MG63 (cell line): Measurements from ENCODE around the gene PITX3. TPM values are rescaled to one million over a fixed set of nuclear protein-coding genes. Genes with fewer than 3 reads are reported as not detected.
A peak's percentile ranks its signal among the peaks of the same experiment; 100 is the strongest.
"Not testable (repeated sequence)": the region's sequence is repeated elsewhere in the genome, so short reads cannot be mapped to it uniquely, and the experiment has no call there.

Experiments
- DNase-seq: peaks from one replicate; pipeline ENCODE4 v3.0.0-alpha.2; 2020
- H3K27me3 ChIP-seq: fragments of 250-450 bp; sonication (Bioruptor Pico); 2 replicates; pipeline ENCODE4 v1.5.1; 2020; ENCODE audit warnings: mild to moderate bottlenecking, moderate library complexity
- H3K36me3 ChIP-seq: fragments of 250-450 bp; sonication (Bioruptor Pico); 2 replicates; pipeline ENCODE4 v1.5.1; 2020; ENCODE audit warnings: mild to moderate bottlenecking, moderate library complexity
- H3K4me3 ChIP-seq: fragments of 250-450 bp; sonication (Bioruptor Pico); 2 replicates; pipeline ENCODE4 v1.5.1; 2020; ENCODE audit warnings: mild to moderate bottlenecking, moderate library complexity
- H3K9me3 ChIP-seq: fragments of 250-450 bp; sonication (Bioruptor Pico); 2 replicates; pipeline ENCODE4 v1.5.1; 2020; ENCODE audit warnings: mild to moderate bottlenecking, moderate library complexity
- total RNA-seq: library from RNA; depleted of rRNA; stranded (reverse); fragments of >200 nt; shearing (Covaris generic); gene quantifications from 2 replicates; pipeline ENCODE4 v1.2.3, GENCODE V29; 2014; ENCODE audit warnings: low replicate concordance

PITX3 gene
- total RNA-seq, 1 experiment from 2014 or later: not detected

GRCh38 chr10:102211615-102212299 lies 29.6 kb downstream of the PITX3 start:
- no peaks in the 10 kb centered on the region for H3K9me3 ChIP-seq
- H3K4me3 ChIP-seq: no peak overlapping the region
- no peaks in the 10 kb centered on the region for H3K27me3 ChIP-seq
- H3K36me3 ChIP-seq: no peaks in the 10 kb centered on the region
- no peak for DNase-seq

DNA sequence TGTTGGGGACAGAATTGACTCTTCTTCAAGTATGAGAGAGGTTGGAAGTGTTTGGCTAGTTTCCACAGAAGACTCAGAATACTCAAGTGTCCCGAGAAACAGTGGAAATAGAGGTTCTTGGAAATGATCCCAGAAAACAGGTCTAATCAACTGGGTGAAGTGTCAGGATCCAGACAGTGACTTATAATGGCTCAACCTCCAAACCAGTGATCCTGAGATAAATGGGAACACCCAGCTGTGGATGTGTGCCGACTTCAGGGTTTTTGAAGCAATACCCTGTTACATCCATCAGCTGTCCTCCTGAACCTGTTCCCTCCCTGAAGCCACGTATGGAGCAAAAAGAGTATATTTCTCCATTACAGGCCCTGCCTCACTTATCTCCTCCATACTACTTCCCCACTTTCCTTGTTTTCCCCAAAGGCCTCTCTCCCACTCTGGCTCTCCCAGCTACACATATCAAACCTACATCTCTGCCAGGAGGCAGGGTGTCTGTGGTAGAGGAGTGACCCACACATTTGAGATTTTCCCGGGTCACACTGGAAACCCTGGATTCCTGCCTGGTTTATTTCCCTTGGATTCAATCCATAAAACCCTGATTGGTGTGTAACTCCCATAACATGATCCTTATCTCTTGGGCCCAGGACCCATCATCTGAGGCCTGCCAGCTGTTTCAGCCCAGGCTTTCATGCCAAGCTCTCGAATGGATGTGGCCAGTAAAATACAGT lies 32.8 kb downstream of the PITX3 start:
- peak; percentile 29 for DNase-seq
- Histone ChIP-seq H3K9me3 (peaks cover 3% of the 10 kb centered on the region; the same call in 1 of the 2 replicates), H3K36me3 (no peaks in the 10 kb centered on the region), H3K27me3 (no peaks in the 10 kb centered on the region), H3K4me3 (no peak overlapping the region)

DNA sequence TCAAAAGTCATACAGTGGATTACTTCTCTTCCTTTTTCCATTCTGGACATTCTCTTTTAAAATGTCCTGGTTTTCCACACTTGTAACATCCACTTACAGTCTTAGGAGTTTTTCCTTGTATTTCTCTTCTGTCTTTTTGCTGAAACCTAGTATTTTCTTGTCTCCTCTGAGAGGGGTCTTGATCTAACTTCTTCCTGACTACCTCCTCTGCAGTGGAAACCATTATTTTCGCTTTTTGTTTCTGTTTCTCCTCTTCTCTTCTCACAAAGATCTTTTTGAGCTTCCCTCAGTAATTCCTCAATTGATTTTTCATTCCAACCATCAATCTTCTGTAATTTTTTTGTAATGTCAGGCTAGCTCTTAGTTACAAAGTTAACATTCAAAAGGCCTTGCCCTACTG lies 38.9 kb downstream of the PITX3 start:
- Histone ChIP-seq H3K4me3 (no peak overlapping the region), H3K9me3 (peaks cover 3% of the 10 kb centered on the region; the same call in 1 of the 2 replicates)
- DNase-seq: no peak

DNA sequence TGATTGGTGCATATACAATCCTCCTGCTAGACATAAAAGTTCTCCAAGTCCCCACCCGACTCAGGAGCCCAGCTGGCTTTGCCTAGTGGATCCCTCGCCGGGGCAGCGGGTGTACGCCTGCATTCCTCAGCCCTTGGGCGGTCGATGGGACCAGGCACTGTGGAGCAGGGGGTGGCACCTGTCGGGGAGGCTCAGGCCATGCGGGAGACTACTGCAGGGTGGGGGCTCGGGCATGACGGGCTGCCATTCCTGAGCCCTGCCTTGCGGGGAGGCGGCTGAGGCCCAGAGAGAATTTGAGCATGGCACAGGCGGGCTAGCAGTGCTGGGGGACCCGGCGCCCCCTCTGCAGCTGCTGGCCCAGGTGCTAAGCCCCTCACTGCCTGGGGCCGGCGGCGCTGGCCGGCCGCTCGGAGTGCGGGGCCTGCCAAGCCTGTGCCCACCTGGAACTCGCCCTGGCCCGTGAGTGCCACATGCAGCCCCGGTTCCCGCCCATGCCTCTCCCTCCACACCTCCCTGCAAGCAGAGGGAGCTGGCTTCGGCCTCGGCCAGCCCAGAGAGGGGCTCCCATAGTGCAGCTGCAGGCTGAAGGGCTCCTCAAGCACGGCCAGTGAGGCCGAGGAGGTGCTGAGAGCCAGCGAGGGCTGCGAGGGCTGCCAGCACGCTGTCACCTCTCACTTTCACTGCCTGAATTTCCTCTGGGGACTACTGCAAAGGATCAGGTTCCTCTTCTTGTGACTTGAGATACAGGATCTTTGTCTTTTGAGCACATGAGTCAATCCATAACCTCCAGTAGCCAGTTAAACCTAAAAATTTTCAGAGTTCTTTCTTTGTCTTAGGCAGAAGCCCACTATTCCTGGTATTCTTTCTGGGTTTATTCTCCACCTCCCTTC lies 40.3 kb downstream of the PITX3 start:
- no peaks in the 10 kb centered on the region for H3K36me3 ChIP-seq
- no peak for DNase-seq
- H3K4me3 ChIP-seq: no peak overlapping the region
- peaks cover 3% of the 10 kb centered on the region; the same call in 1 of the 2 replicates for H3K9me3 ChIP-seq
- H3K27me3 ChIP-seq: no peaks in the 10 kb centered on the region

More for the DNA sequence above, 38.9 kb downstream of the PITX3 start:
- H3K27me3 ChIP-seq: no peaks in the 10 kb centered on the region
- no peaks in the 10 kb centered on the region for H3K36me3 ChIP-seq

- DNase-seq: no peak
- Histone ChIP-seq H3K27me3 (no peaks in the 10 kb centered on the region), H3K9me3 (no peaks in the 10 kb centered on the region), H3K4me3 (no peak overlapping the region), H3K36me3 (no peaks in the 10 kb centered on the region)
These were observed 43.3 kb downstream of the PITX3 start for GRCh38 chr10:102198027-102198426.

DNA sequence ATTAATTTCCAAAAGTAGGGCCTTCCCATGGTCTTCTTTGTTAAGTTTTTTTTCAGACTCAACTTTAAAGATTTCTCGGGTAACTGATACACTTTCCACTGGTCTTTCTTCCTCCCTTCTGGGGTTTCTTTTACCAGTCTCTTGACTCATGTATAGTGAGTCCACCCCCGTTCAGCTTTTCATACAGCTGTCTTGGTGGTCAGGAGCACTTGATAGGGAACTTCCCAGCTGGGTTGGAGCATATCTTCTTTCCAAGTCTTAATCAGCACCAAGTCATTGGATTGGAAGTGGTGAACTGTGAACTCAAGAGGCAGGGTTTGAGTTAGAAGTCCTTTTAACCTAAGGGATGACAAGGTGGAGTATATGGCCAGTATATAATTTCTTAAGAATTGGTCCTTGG lies 44.4 kb downstream of the PITX3 start:
- Histone ChIP-seq H3K4me3 (no peak overlapping the region), H3K27me3 (no peaks in the 10 kb centered on the region), H3K36me3 (no peaks in the 10 kb centered on the region), H3K9me3 (peaks cover 8% of the 10 kb centered on the region)
- no peak for DNase-seq

- Histone ChIP-seq H3K27me3 (no peaks in the 10 kb centered on the region), H3K4me3 (no peak overlapping the region), H3K9me3 (peaks cover 10% of the 10 kb centered on the region), H3K36me3 (no peaks in the 10 kb centered on the region)
- DNase-seq: no peak
These were observed 45.9 kb downstream of the PITX3 start for GRCh38 chr10:102195296-102195870.

- Histone ChIP-seq H3K27me3 (no peaks in the 10 kb centered on the region), H3K4me3 (no peak overlapping the region), H3K36me3 (no peaks in the 10 kb centered on the region), H3K9me3 (peaks cover 10% of the 10 kb centered on the region)
- DNase-seq: no peak
These were observed 49.4 kb downstream of the PITX3 start for GRCh38 chr10:102191956-102192355.

DNA sequence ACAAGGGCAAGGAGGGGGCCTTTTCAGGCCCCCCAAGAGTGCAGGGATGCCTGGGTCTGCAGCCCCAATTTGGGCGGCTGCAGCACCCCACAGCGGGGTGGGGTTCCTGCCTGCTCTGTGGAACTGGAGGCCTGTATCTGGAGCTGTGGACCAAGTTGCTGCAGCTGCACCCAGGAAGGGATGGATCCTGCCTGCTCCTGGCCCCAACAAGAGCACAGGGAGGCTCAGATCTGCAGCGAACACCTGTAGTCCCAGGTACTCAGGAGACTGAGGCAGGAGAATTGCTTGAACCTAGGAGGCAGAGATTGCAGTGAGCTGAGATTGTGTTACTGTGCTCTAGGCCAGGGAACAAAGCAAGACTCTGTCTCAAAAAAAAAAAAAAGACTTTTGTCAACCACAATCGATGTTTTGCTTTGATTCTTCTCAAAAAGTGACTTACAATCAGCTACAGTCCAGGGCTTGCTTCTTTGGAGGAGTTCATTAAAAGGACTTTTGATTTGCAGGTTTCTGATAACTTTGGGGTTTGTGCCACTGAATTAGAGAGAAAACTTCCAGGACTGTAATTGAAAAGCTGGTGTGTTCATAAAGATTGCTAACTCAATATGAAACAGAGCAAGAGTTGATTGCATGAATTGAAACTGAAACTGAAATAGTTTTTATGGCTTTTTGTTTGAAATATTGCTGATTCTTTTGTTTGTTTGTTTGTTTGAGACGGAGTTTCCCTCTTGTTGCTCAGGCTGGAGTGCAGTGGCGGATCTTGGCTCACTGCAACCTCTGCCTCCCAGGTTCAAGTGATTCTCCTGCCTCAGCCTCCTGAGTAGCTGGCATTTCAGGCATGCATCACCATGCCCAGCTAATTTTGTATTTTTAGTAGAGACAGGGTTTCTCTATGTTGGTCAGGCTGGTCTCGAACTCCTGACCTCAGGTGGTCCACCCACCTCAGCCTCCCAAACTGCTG lies 52.1 kb downstream of the PITX3 start:
- H3K9me3 ChIP-seq: peaks cover 16% of the 10 kb centered on the region
- not testable (repeated sequence) for H3K27me3 ChIP-seq, H3K36me3 ChIP-seq, H3K4me3 ChIP-seq, DNase-seq

GRCh38 chr10:102188298-102188940 lies 52.9 kb downstream of the PITX3 start:
- Histone ChIP-seq H3K27me3 (no peaks in the 10 kb centered on the region), H3K4me3 (no peak overlapping the region), H3K9me3 (peaks cover 18% of the 10 kb centered on the region), H3K36me3 (no peaks in the 10 kb centered on the region)
- no peak for DNase-seq

DNA sequence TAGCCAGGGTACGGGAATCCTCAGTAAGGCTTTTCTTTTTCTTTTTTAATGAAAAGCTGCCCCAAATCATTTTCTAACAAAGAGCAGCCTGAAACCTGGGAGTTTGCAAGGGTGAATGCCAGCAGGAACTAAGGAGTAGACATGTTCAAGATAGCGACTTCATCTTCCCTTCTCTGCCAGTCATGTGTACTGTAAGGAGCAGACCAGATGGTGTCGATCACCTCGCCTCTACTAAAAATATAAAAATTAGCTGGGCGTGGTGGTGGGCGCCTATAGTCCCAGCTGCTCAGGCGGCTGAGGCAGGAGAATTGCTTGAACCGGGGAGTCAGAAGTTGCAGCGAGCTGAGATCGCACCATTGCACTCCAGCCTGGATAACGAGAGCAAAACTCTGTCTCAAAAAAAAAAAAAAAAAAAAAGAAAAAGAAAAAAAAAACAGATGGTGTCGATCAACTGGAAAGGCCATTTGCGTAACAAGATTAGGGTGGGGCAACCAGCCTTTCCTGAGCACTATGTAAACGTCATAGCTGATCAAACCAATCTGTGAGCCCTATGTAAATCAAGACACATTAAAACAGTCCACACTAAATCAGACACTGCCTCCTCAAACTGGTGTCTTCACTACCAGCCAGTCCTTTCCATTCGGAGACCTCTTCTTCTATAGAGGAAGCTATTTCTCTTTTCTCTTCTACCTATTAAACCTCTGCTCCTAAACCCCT lies 55.3 kb downstream of the PITX3 start:
- Histone ChIP-seq H3K4me3 (no peak overlapping the region), H3K36me3 (no peaks in the 10 kb centered on the region), H3K27me3 (no peaks in the 10 kb centered on the region), H3K9me3 (peaks cover 8% of the 10 kb centered on the region)
- DNase-seq: no peak

- no peaks in the 10 kb centered on the region for H3K27me3 ChIP-seq
- peaks cover 8% of the 10 kb centered on the region for H3K9me3 ChIP-seq
- no peaks in the 10 kb centered on the region for H3K36me3 ChIP-seq
- DNase-seq: no peak
- no peak overlapping the region for H3K4me3 ChIP-seq
These were observed 56.0 kb downstream of the PITX3 start for GRCh38 chr10:102185272-102185671.

DNA sequence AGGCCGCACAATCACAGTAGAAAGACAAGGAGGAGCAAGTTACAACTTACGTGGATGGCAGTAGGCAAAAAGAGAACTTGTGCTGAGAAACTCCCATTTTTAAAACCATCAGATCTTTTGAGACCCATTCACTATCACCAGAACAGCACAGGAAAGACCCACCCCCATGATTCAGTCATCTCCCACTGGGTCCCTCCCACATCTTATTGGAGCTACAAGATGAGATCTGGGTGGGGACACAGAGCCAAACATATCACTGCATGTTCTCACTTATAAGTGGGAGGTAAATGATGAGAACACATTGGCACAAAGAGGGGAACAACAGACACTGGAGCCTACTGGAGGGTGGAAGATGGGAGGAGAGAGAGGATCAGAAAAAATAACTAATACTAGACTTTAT lies 56.7 kb downstream of the PITX3 start:
- peaks cover 8% of the 10 kb centered on the region for H3K9me3 ChIP-seq
- no peaks in the 10 kb centered on the region for H3K27me3 ChIP-seq
- H3K4me3 ChIP-seq: no peak overlapping the region
- DNase-seq: no peak
- no peaks in the 10 kb centered on the region for H3K36me3 ChIP-seq
